ENCODE results near the gene HYCC1. TPM values are rescaled to one million over a fixed set of nuclear protein-coding genes. Genes with fewer than 3 reads are reported as not detected.

Gene HYCC1
- total RNA-seq, 1 donor from 2014 or later: 131 TPM

GRCh38 chr7:23014681-23015080 lies 751 bp upstream of the HYCC1 start:
- Mint-ChIP-seq H3K4me3 (ENCODE audit: unreplicated experiment) (peak overlapping the region; percentile 92), H3K36me3 (ENCODE audit: unreplicated experiment) (no peaks in the 10 kb centered on the region)

GRCh38 chr7:23012908-23013714 lies 819 bp downstream of the HYCC1 start:
- DNase-seq: peak; percentile 78
- H3K27me3 Mint-ChIP-seq (ENCODE audit: unreplicated experiment): peaks cover 3% of the 10 kb centered on the region
- H3K4me3 Mint-ChIP-seq (ENCODE audit: unreplicated experiment): no peak overlapping the region
- H3K27ac Mint-ChIP-seq (ENCODE audit: unreplicated experiment): no peak overlapping the region
- H3K36me3 Mint-ChIP-seq (ENCODE audit: unreplicated experiment): no peaks in the 10 kb centered on the region
- no peak for TF ChIP-seq CTCF (IDR thresholded peaks at IDR 0.05; ENCODE audit: partially characterized antibody, unreplicated experiment)
- H3K4me1 Mint-ChIP-seq (ENCODE audit: low read depth, unreplicated experiment): no peaks in the 10 kb centered on the region
- peaks cover 5% of the 10 kb centered on the region for H3K9me3 Mint-ChIP-seq (ENCODE audit: unreplicated experiment)

More at GRCh38 chr7:23014681-23015080, 751 bp upstream of the HYCC1 start:
- peaks cover 5% of the 10 kb centered on the region for H3K9me3 Mint-ChIP-seq (ENCODE audit: unreplicated experiment)
- H3K27ac Mint-ChIP-seq (ENCODE audit: unreplicated experiment): no peak overlapping the region
- no peak for TF ChIP-seq CTCF (IDR thresholded peaks at IDR 0.05; ENCODE audit: partially characterized antibody, unreplicated experiment)
- no peak for DNase-seq
- peaks cover 3% of the 10 kb centered on the region for H3K4me1 Mint-ChIP-seq (ENCODE audit: low read depth, unreplicated experiment)
- peaks cover 3% of the 10 kb centered on the region for H3K27me3 Mint-ChIP-seq (ENCODE audit: unreplicated experiment)

GRCh38 chr7:23012186-23012585 lies 1.7 kb downstream of the HYCC1 start:
- no peak for TF ChIP-seq CTCF (IDR thresholded peaks at IDR 0.05; ENCODE audit: partially characterized antibody, unreplicated experiment)
- Mint-ChIP-seq H3K4me3 (ENCODE audit: unreplicated experiment) (no peak overlapping the region), H3K27me3 (ENCODE audit: unreplicated experiment) (peaks cover 3% of the 10 kb centered on the region), H3K27ac (ENCODE audit: unreplicated experiment) (no peak overlapping the region), H3K9me3 (ENCODE audit: unreplicated experiment) (peaks cover 5% of the 10 kb centered on the region), H3K36me3 (ENCODE audit: unreplicated experiment) (no peaks in the 10 kb centered on the region), H3K4me1 (ENCODE audit: low read depth, unreplicated experiment) (no peaks in the 10 kb centered on the region)
- no peak for DNase-seq

GRCh38 chr7:23011222-23011924 lies 2.6 kb downstream of the HYCC1 start:
- Mint-ChIP-seq H3K9me3 (ENCODE audit: unreplicated experiment) (peaks cover 6% of the 10 kb centered on the region), H3K27me3 (ENCODE audit: unreplicated experiment) (peaks cover 3% of the 10 kb centered on the region), H3K4me3 (ENCODE audit: unreplicated experiment) (no peak overlapping the region), H3K27ac (ENCODE audit: unreplicated experiment) (no peak overlapping the region), H3K36me3 (ENCODE audit: unreplicated experiment) (no peaks in the 10 kb centered on the region), H3K4me1 (ENCODE audit: low read depth, unreplicated experiment) (peaks cover 3% of the 10 kb centered on the region)
- no peak for TF ChIP-seq CTCF (IDR thresholded peaks at IDR 0.05; ENCODE audit: partially characterized antibody, unreplicated experiment)
- DNase-seq: no peak

GRCh38 chr7:23009303-23009702 lies 4.6 kb downstream of the HYCC1 start:
- peaks cover 11% of the 10 kb centered on the region for H3K4me1 Mint-ChIP-seq (ENCODE audit: low read depth, unreplicated experiment)
- DNase-seq: no peak
- TF ChIP-seq CTCF (IDR thresholded peaks at IDR 0.05; ENCODE audit: partially characterized antibody, unreplicated experiment): no peak
- no peak overlapping the region for H3K4me3 Mint-ChIP-seq (ENCODE audit: unreplicated experiment)
- peaks cover 7% of the 10 kb centered on the region for H3K9me3 Mint-ChIP-seq (ENCODE audit: unreplicated experiment)
- no peaks in the 10 kb centered on the region for H3K36me3 Mint-ChIP-seq (ENCODE audit: unreplicated experiment)
- H3K27me3 Mint-ChIP-seq (ENCODE audit: unreplicated experiment): peaks cover 3% of the 10 kb centered on the region
- no peak overlapping the region for H3K27ac Mint-ChIP-seq (ENCODE audit: unreplicated experiment)
